IMR-90 (cell line): ENCODE results near the gene EPHA6. TPM values are rescaled to one million over a fixed set of nuclear protein-coding genes. Genes with fewer than 3 reads are reported as not detected.

Experiments used
- ATAC-seq: fragments of 200-7000 bp; cut with Tn5 transposase; 2 replicates; pipeline ENCODE4 v1.9.1; 2020; ENCODE audit warnings: low read depth, mild to moderate bottlenecking, moderate library complexity
- BruUV-seq: library from RNA; stranded (reverse); fragments of 400-500 nt; replicated peaks from 2 replicates; lab custom pipeline; 2021; lab: Mats Ljungman, UMichigan
- CTCF ChIA-PET: fragments of 300-600 bp; formaldehyde crosslinking; extraction: SDS; loops from one replicate; lab custom pipeline; 2021; ENCODE audit warnings: antibody characterized with exemption; lab: Yijun Ruan, JAX
- POLR2A ChIA-PET: fragments of 300-600 bp; sonication (Branson Sonifier 250); formaldehyde crosslinking; loops from one replicate; lab custom pipeline; 2022; ENCODE audit warnings: antibody characterized with exemption; ENCODE audit not compliant: unreplicated experiment; lab: Charles Lee
- DNase-seq: peaks from one replicate; pipeline ENCODE4 v3.0.0; 2013
- H2AFZ ChIP-seq: replicated peaks from 2 replicates; pipeline ENCODE3; 2013; ENCODE audit warnings: low read length, mild to moderate bottlenecking; ENCODE audit not compliant: poor library complexity
- H2AK5ac ChIP-seq: 2 replicates; pipeline ENCODE4 v1.6.1; 2013; ENCODE audit warnings: low read depth, low read length, inconsistent platforms
- H2AK9ac ChIP-seq: replicated peaks from 2 replicates; pipeline ENCODE3; 2013; ENCODE audit warnings: mild to moderate bottlenecking, low read depth, low read length, moderate library complexity; ENCODE audit not compliant: poor library complexity
- H2BK120ac ChIP-seq: 2 replicates; pipeline ENCODE4 v1.6.1; 2013; ENCODE audit warnings: low read depth, low read length, inconsistent platforms
- H2BK15ac ChIP-seq: 3 replicates; pipeline ENCODE4 v1.6.1; 2013; ENCODE audit warnings: low read depth, low read length, inconsistent platforms
- H2BK20ac ChIP-seq: 2 replicates; pipeline ENCODE4 v1.6.1; 2013; ENCODE audit warnings: low read depth, mild to moderate bottlenecking, inconsistent platforms, low read length, moderate library complexity
- H2BK5ac ChIP-seq: 2 replicates; pipeline ENCODE4 v1.6.1; 2013; ENCODE audit warnings: mild to moderate bottlenecking, low read depth, low read length, inconsistent platforms; ENCODE audit not compliant: poor library complexity, severe bottlenecking
- H3K14ac ChIP-seq: replicated peaks from 2 replicates; pipeline ENCODE4 v1.6.1; 2013; ENCODE audit warnings: low read depth, low read length, inconsistent platforms
- H3K18ac ChIP-seq: 2 replicates; pipeline ENCODE4 v1.6.1; 2013; ENCODE audit warnings: low read depth, low read length, control low read depth
- H3K23ac ChIP-seq: 2 replicates; pipeline ENCODE4 v1.6.1; 2013; ENCODE audit warnings: low read depth, low read length, inconsistent platforms
- H3K27ac ChIP-seq: 2 replicates; pipeline ENCODE4 v1.5.1; 2013; ENCODE audit warnings: mild to moderate bottlenecking, control low read depth, low read length; ENCODE audit not compliant: insufficient read depth
- H3K27me3 ChIP-seq: 2 replicates; pipeline ENCODE4 v1.6.1; 2013; ENCODE audit warnings: low read length; ENCODE audit not compliant: control insufficient read depth, insufficient read depth
- H3K36me3 ChIP-seq: 2 replicates; pipeline ENCODE4 v1.6.1; 2013; ENCODE audit warnings: low read length, mixed read lengths; ENCODE audit not compliant: control insufficient read depth, insufficient read depth
- H3K4ac ChIP-seq: 2 replicates; pipeline ENCODE4 v1.6.1; 2013; ENCODE audit warnings: low read depth, low read length, inconsistent platforms
- H3K4me1 ChIP-seq: 2 replicates; pipeline ENCODE4 v1.6.1; 2013; ENCODE audit warnings: low read length, mixed read lengths; ENCODE audit not compliant: control insufficient read depth, insufficient read depth
- H3K4me2 ChIP-seq: 2 replicates; pipeline ENCODE4 v1.6.1; 2013; ENCODE audit warnings: low read depth, mild to moderate bottlenecking, control low read depth, low read length, moderate library complexity
- H3K4me3 ChIP-seq: 2 replicates; pipeline ENCODE4 v1.5.1; 2013; ENCODE audit warnings: low read depth, mild to moderate bottlenecking, control low read depth, low read length, moderate library complexity; ENCODE audit not compliant: insufficient read depth
- H3K56ac ChIP-seq: 2 replicates; pipeline ENCODE4 v1.6.1; 2013; ENCODE audit warnings: low read length, inconsistent platforms; ENCODE audit not compliant: insufficient read depth; ENCODE audit errors: extremely low read depth
- H3K79me1 ChIP-seq, 2 experiments: 2 replicates each; pipeline ENCODE4 v1.6.1; 2013; ENCODE audit warnings: low read length in 2 of 2, inconsistent platforms in 1 of 2, low read depth in 1 of 2
- H3K9ac ChIP-seq: 2 replicates; pipeline ENCODE4 v1.6.1; 2013; ENCODE audit warnings: low read depth, low read length, control low read depth
- H3K9me1 ChIP-seq: 2 replicates; pipeline ENCODE4 v1.6.1; 2013; ENCODE audit warnings: low read length, inconsistent platforms; ENCODE audit not compliant: insufficient read depth
- H3K9me3 ChIP-seq: 2 replicates; pipeline ENCODE4 v1.6.1; 2013; ENCODE audit warnings: low read length; ENCODE audit not compliant: control insufficient read depth, insufficient read depth
- H4K20me1 ChIP-seq: 2 replicates; pipeline ENCODE4 v1.6.1; 2013; ENCODE audit warnings: low read length, inconsistent platforms; ENCODE audit not compliant: insufficient read depth
- H4K5ac ChIP-seq: 2 replicates; pipeline ENCODE4 v1.6.1; 2013; ENCODE audit warnings: mild to moderate bottlenecking, low read depth, low read length, control low read depth
- H4K8ac ChIP-seq, 2 experiments: 2 replicates each; pipeline ENCODE4 v1.6.1; 2013; ENCODE audit warnings: low read depth in 2 of 2, low read length in 2 of 2, control low read depth in 1 of 2, inconsistent platforms in 1 of 2
- H4K91ac ChIP-seq: 2 replicates; pipeline ENCODE4 v1.6.1; 2013; ENCODE audit warnings: low read depth, low read length, inconsistent platforms; ENCODE audit not compliant: insufficient read depth
- MAZ ChIP-seq: IDR thresholded peaks from 2 replicates; pipeline ENCODE4 v1.6.1; 2012; ENCODE audit warnings: low read depth, mild to moderate bottlenecking, low read length, improper control_type of control experiment, moderate library complexity, borderline replicate concordance
- RAD21 ChIP-seq: IDR thresholded peaks from 2 replicates; pipeline ENCODE4 v1.6.1; 2012; ENCODE audit warnings: low read length, improper control_type of control experiment
- SMC3 ChIP-seq: fragments of 150-350 bp; IDR thresholded peaks from 2 replicates; pipeline ENCODE4 v1.6.1; 2016; ENCODE audit warnings: low read depth, mild to moderate bottlenecking, antibody characterized with exemption, low read length, moderate library complexity
- WGBS, 2 experiments: methylation state at CpG; one replicate each; pipeline versions ENCODE4 v1.1.5 to v1.1.7; 2013; ENCODE audit warnings: missing lambda C conversion rate in 2 of 2; ENCODE audit not compliant: insufficient read length in 1 of 2; ENCODE audit errors: extremely low coverage in 2 of 2; 5-methylcytosine and 5-hydroxymethylcytosine counted together
- dilution Hi-C: fragments of 300-500 bp; cut with HindIII; formaldehyde crosslinking; loops from one replicate; pipeline ENCODE4 v1.14.3; 2018; ENCODE audit warnings: low sequenced_read_pairs; ENCODE audit not compliant: unreplicated experiment
- in situ Hi-C: fragments of 300-500 bp; cut with MboI; formaldehyde crosslinking; loops from 3 replicates; pipeline ENCODE4 v1.14.3; 2019; ENCODE audit warnings: low sequenced_read_pairs, inconsistent platforms, mixed read lengths
- intact Hi-C: fragments of 100-400 bp; cut with micrococcal nuclease; formaldehyde crosslinking; loops from 2 replicates; pipeline ENCODE4 v1.10.0; 2022
- polyA plus RNA-seq, 3 experiments: library from polyadenylated mRNA; depleted of rRNA; stranded (reverse); fragments of >200 nt; gene quantifications; 2 replicates each; pipeline ENCODE4 v1.2.3, GENCODE V29; 2012; ENCODE audit warnings: low replicate concordance in 1 of 3
- total RNA-seq: library from RNA; depleted of rRNA; stranded (reverse); fragments of >200 nt; gene quantifications from 2 replicates; pipeline ENCODE4 v1.2.3, GENCODE V29; 2012
- TF ChIP-seq, protein P1 (sequence below): conservative IDR thresholded peaks from 2 replicates; pipeline ENCODE4 v1.5.1; 2012; ENCODE audit warnings: mild to moderate bottlenecking, low read depth, low read length, improper control_type of control experiment

EPHA6 gene
- total and polyA plus RNA-seq, 2 of the 4 experiments (the other 2 are of a cell fraction) = not detected

DNA sequence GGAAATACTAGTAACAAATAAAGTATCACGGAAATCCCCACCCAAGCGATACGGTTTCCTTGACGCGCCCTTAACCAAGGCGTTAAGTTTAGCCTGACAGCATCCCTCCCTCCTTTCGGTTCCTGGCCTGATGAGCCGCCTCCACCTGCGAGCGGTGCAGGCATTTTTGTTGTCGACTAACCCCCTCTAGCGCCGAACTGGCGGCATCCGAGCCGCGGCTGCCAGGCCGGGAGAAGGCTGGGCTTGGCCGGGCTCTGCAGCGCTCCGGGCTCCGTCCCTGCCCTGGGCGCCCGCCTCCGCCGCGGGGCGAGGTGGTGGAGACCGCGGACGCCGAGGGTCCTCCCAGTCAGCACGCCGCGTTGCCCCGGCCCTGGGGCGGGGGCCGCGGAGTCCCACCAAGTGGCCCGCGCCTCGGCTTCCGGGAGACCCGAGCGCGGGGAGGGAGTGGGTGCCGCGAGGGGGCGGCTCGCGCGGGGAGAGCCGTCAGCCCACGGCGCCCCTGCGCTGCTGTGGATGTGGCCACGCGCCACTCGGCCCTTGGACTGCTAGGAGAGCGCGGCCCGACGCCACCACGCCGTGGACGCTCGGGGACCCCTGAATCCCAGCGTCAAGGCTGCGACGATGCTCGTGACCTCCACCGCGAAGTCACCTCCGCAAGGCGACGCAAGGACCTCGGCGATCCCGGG lies 1.1 kb upstream of the EPHA6 start:
- Histone ChIP-seq H3K23ac (no peak overlapping the region), H3K27ac (no peak overlapping the region), H4K8ac (no peak overlapping the region), H3K14ac (no peak overlapping the region), H4K91ac (no peak overlapping the region), H3K79me1 (no peaks in the 10 kb centered on the region), H3K27me3 (peaks cover 23% of the 10 kb centered on the region), H3K4me3 (peak overlapping the region; percentile 23), H2AFZ (peak overlapping the region; percentile 85), H3K9me1 (no peaks in the 10 kb centered on the region), H3K4ac (no peak overlapping the region), H3K18ac (no peak overlapping the region), H4K20me1 (no peaks in the 10 kb centered on the region), H2AK5ac (no peak overlapping the region), H2BK120ac (no peak overlapping the region), H3K9ac (no peak overlapping the region), H4K5ac (no peak overlapping the region), H3K4me1 (no peaks in the 10 kb centered on the region), H2AK9ac (no peak overlapping the region), H3K4me2 (peak overlapping the region; percentile 73), H2BK5ac (no peak overlapping the region), H2BK20ac (no peak overlapping the region), H3K9me3 (no peaks in the 10 kb centered on the region), H3K56ac (no peak overlapping the region), H2BK15ac (no peak overlapping the region), H3K36me3 (no peaks in the 10 kb centered on the region)
- no TSS peak for BruUV-seq
- in situ Hi-C loops (no loop called here), intact Hi-C loops (no loop called here), dilution Hi-C loops (no loop called here)
- TF ChIP-seq, protein P1, sequence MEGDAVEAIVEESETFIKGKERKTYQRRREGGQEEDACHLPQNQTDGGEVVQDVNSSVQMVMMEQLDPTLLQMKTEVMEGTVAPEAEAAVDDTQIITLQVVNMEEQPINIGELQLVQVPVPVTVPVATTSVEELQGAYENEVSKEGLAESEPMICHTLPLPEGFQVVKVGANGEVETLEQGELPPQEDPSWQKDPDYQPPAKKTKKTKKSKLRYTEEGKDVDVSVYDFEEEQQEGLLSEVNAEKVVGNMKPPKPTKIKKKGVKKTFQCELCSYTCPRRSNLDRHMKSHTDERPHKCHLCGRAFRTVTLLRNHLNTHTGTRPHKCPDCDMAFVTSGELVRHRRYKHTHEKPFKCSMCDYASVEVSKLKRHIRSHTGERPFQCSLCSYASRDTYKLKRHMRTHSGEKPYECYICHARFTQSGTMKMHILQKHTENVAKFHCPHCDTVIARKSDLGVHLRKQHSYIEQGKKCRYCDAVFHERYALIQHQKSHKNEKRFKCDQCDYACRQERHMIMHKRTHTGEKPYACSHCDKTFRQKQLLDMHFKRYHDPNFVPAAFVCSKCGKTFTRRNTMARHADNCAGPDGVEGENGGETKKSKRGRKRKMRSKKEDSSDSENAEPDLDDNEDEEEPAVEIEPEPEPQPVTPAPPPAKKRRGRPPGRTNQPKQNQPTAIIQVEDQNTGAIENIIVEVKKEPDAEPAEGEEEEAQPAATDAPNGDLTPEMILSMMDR = peak; percentile 63
- TF ChIP-seq RAD21 (peak; percentile 61), MAZ (no peak), SMC3 (peak; percentile 38; the same call in 1 of the 2 replicates)
- WGBS, 2 experiments = 1% methylated on average over 29 of the region's 79 CpGs; no CpG with 5 or more reads in 1 of the 2 experiments
- POLR2A ChIA-PET = no interaction called here
- peak; percentile 94 for ATAC-seq
- DNase-seq = peak; percentile 30
- CTCF ChIA-PET = no interaction called here
